Neural cell (in vitro differentiated cells): ENCODE data around the gene ELP4. TPM values are rescaled to one million over a fixed set of nuclear protein-coding genes. Genes with fewer than 3 reads are reported as not detected.
A peak's percentile ranks its signal among the peaks of the same experiment; 100 is the strongest.

ENCODE experiments used
- H2AFZ ChIP-seq: fragments of 200-600, 300-800 bp; sonication (generic), shearing (Covaris generic); 2 replicates; pipeline ENCODE4 v1.6.0; 2014; ENCODE audit warnings: low read depth, mild to moderate bottlenecking, antibody characterized with exemption, low read length, moderate library complexity
- H3F3A ChIP-seq: fragments of 200-600 bp; shearing (Covaris generic); 2 replicates; pipeline ENCODE4 v1.6.1; 2016; ENCODE audit warnings: mild to moderate bottlenecking, moderate library complexity, mixed read lengths, antibody characterized with exemption, low read length; ENCODE audit not compliant: insufficient read depth, poor library complexity, severe bottlenecking
- H3K27ac ChIP-seq: fragments of 200-600, 300-800 bp; sonication (generic), shearing (Covaris generic); 2 replicates; pipeline ENCODE4 v1.5.1; 2014; ENCODE audit warnings: mild to moderate bottlenecking, low read length, moderate library complexity
- H3K27me3 ChIP-seq: fragments of 300-800, 200-600 bp; sonication (generic), shearing (Covaris generic); 2 replicates; pipeline ENCODE4 v1.6.0; 2014; ENCODE audit warnings: mild to moderate bottlenecking, low read depth, low read length, moderate library complexity; ENCODE audit not compliant: insufficient read depth
- H3K36me3 ChIP-seq: fragments of 300-800, 200-600 bp; sonication (generic), shearing (Covaris generic); 2 replicates; pipeline ENCODE4 v1.5.1; 2014; ENCODE audit warnings: mild to moderate bottlenecking, antibody characterized with exemption, low read length, moderate library complexity; ENCODE audit not compliant: insufficient read depth
- H3K4me2 ChIP-seq: fragments of 300-800, 200-600 bp; sonication (generic), shearing (Covaris generic); 2 replicates; pipeline ENCODE4 v1.6.0; 2014; ENCODE audit warnings: mild to moderate bottlenecking, low read length
- H3K4me3 ChIP-seq: fragments of 300-800, 200-600 bp; sonication (generic), shearing (Covaris generic); 2 replicates; pipeline ENCODE4 v1.5.1; 2014; ENCODE audit warnings: mild to moderate bottlenecking, low read length, moderate library complexity
- H3K79me2 ChIP-seq: fragments of 200-600 bp; shearing (Covaris generic); replicated peaks from 2 replicates; pipeline ENCODE4 v1.6.0; 2014; ENCODE audit warnings: mild to moderate bottlenecking, low read length, moderate library complexity; ENCODE audit not compliant: insufficient read depth
- H3K9ac ChIP-seq: fragments of 300-800, 200-600 bp; sonication (generic), shearing (Covaris generic); 2 replicates; pipeline ENCODE4 v1.6.1; 2016; ENCODE audit warnings: mild to moderate bottlenecking, low read length, mixed read lengths
- H3K9me2 ChIP-seq: fragments of 200-600 bp; shearing (Covaris generic); 2 replicates; pipeline ENCODE4 v1.6.1; 2016; ENCODE audit warnings: mild to moderate bottlenecking, low read length, mixed read lengths; ENCODE audit not compliant: insufficient read depth
- H3K9me3 ChIP-seq: fragments of 200-600, 300-800 bp; sonication (generic), shearing (Covaris generic); 2 replicates; pipeline ENCODE4 v1.6.1; 2016; ENCODE audit warnings: mild to moderate bottlenecking, mixed run types, low read length, moderate library complexity, mixed read lengths
- H4K20me1 ChIP-seq: fragments of 200-600 bp; shearing (Covaris generic); 2 replicates; pipeline ENCODE4 v1.6.1; 2016; ENCODE audit warnings: mild to moderate bottlenecking, mixed run types; ENCODE audit not compliant: insufficient read depth
- EP300 ChIP-seq: fragments of 450-650 bp; conservative IDR thresholded peaks from 2 replicates; pipeline ENCODE4 v1.6.1; 2014; ENCODE audit warnings: antibody characterized with exemption, mild to moderate bottlenecking, moderate library complexity; ENCODE audit not compliant: poor library complexity, severe bottlenecking
- EZH2 ChIP-seq: fragments of 200-600, 300-800 bp; shearing (Covaris generic), sonication (generic); IDR thresholded peaks from 2 replicates; pipeline ENCODE4 v1.6.1; 2014; ENCODE audit warnings: antibody characterized with exemption, low read length, borderline replicate concordance, mild to moderate bottlenecking; ENCODE audit not compliant: insufficient read depth, poor library complexity, severe bottlenecking
- MXI1 ChIP-seq: fragments of 450-650 bp; conservative IDR thresholded peaks from 2 replicates; pipeline ENCODE4 v1.6.1; 2014; ENCODE audit warnings: antibody characterized with exemption, mild to moderate bottlenecking; ENCODE audit not compliant: poor library complexity, severe bottlenecking
- POLR2AphosphoS5 ChIP-seq: IDR thresholded peaks from 2 replicates; pipeline ENCODE4 v1.6.1; 2012
- RAD21 ChIP-seq: fragments of 450-650 bp; conservative IDR thresholded peaks from 2 replicates; pipeline ENCODE4 v1.6.1; 2014; ENCODE audit warnings: antibody characterized with exemption, mild to moderate bottlenecking, moderate library complexity
- SMC3 ChIP-seq: fragments of 450-650 bp; conservative IDR thresholded peaks from 2 replicates; pipeline ENCODE4 v1.6.1; 2014; ENCODE audit warnings: antibody characterized with exemption, mild to moderate bottlenecking, moderate library complexity; ENCODE audit not compliant: poor library complexity
- TAF1 ChIP-seq: IDR thresholded peaks from 2 replicates; pipeline ENCODE4 v1.6.1; 2012; ENCODE audit warnings: low read depth
- polyA plus RNA-seq: library from polyadenylated mRNA; depleted of rRNA; stranded (reverse); fragments of >200 nt; gene quantifications from 2 replicates; pipeline ENCODE4 v1.2.3, GENCODE V29; 2014
- TF ChIP-seq, protein P1 (sequence below): fragments of 450-650 bp; IDR thresholded peaks from 2 replicates; pipeline ENCODE4 v1.5.1; 2014; ENCODE audit warnings: antibody characterized with exemption, mild to moderate bottlenecking, moderate library complexity; ENCODE audit not compliant: poor library complexity, severe bottlenecking
- TF ChIP-seq, protein P2 (sequence below): IDR thresholded peaks from 2 replicates; pipeline ENCODE4 v1.6.1; 2012; ENCODE audit warnings: borderline replicate concordance

ELP4 gene
- polyA plus RNA-seq, 1 donor from 2014 or later = 30.4 TPM

DNA sequence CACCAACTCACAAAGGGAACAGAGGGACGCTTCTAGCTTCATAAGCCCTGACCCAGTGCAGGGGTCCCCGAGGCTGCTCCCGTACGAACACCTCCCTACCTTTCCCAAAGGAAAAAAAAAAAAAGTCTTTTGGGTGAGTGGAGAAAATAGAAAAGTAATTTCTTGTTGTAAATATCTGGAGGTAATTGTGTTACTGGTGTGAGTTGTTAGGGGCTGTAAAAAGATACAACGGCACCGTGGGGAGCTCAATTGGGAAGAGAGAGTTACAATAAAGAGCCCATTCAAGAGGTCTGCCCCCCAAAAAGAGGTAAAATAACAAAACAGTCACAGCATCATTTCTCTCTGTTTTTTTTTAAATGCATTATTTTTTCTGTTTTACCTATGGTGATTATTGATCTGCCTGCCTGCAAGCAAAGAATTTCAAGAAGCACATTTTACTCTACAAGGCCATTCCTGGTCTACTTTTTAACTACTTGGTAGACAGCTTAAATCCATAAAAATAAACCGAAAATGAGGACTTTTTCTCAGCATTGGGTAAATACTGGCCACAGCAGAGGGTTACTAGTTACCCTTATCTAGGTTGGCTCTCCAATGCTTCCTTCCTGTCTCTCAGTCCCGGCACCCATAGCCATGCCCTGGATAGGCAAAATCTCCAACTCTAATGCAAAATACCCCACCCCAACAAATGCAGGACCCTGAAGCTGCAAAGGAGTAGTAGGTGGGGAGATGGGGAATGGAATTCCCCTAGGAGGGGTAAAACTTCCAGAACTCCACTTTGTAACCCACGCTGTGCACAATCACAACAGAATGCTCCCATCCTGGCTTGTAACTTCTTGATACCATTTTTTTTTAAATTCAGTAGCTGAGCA lies 298.5 kb downstream of the ELP4 start:
- Histone ChIP-seq H3K36me3 (no peaks in the 10 kb centered on the region), H2AFZ (no peak overlapping the region), H4K20me1 (no peaks in the 10 kb centered on the region), H3F3A (peaks cover 18% of the 10 kb centered on the region), H3K4me2 (peak overlapping the region; percentile 68), H3K27ac (peak overlapping the region; percentile 73), H3K9me2 (no peaks in the 10 kb centered on the region), H3K27me3 (peaks cover 56% of the 10 kb centered on the region), H3K4me3 (peak overlapping the region; percentile 97), H3K79me2 (peaks cover 66% of the 10 kb centered on the region), H3K9me3 (no peaks in the 10 kb centered on the region), H3K9ac (peak overlapping the region; percentile 77)
- TF ChIP-seq SMC3 (no peak), TAF1 (no peak), EP300 (no peak), POLR2AphosphoS5 (no peak), EZH2 (no peak), RAD21 (no peak)
- TF ChIP-seq, protein P1, sequence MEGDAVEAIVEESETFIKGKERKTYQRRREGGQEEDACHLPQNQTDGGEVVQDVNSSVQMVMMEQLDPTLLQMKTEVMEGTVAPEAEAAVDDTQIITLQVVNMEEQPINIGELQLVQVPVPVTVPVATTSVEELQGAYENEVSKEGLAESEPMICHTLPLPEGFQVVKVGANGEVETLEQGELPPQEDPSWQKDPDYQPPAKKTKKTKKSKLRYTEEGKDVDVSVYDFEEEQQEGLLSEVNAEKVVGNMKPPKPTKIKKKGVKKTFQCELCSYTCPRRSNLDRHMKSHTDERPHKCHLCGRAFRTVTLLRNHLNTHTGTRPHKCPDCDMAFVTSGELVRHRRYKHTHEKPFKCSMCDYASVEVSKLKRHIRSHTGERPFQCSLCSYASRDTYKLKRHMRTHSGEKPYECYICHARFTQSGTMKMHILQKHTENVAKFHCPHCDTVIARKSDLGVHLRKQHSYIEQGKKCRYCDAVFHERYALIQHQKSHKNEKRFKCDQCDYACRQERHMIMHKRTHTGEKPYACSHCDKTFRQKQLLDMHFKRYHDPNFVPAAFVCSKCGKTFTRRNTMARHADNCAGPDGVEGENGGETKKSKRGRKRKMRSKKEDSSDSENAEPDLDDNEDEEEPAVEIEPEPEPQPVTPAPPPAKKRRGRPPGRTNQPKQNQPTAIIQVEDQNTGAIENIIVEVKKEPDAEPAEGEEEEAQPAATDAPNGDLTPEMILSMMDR = no peak
- TF ChIP-seq, protein P2, sequence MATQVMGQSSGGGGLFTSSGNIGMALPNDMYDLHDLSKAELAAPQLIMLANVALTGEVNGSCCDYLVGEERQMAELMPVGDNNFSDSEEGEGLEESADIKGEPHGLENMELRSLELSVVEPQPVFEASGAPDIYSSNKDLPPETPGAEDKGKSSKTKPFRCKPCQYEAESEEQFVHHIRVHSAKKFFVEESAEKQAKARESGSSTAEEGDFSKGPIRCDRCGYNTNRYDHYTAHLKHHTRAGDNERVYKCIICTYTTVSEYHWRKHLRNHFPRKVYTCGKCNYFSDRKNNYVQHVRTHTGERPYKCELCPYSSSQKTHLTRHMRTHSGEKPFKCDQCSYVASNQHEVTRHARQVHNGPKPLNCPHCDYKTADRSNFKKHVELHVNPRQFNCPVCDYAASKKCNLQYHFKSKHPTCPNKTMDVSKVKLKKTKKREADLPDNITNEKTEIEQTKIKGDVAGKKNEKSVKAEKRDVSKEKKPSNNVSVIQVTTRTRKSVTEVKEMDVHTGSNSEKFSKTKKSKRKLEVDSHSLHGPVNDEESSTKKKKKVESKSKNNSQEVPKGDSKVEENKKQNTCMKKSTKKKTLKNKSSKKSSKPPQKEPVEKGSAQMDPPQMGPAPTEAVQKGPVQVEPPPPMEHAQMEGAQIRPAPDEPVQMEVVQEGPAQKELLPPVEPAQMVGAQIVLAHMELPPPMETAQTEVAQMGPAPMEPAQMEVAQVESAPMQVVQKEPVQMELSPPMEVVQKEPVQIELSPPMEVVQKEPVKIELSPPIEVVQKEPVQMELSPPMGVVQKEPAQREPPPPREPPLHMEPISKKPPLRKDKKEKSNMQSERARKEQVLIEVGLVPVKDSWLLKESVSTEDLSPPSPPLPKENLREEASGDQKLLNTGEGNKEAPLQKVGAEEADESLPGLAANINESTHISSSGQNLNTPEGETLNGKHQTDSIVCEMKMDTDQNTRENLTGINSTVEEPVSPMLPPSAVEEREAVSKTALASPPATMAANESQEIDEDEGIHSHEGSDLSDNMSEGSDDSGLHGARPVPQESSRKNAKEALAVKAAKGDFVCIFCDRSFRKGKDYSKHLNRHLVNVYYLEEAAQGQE = no peak

DNA sequence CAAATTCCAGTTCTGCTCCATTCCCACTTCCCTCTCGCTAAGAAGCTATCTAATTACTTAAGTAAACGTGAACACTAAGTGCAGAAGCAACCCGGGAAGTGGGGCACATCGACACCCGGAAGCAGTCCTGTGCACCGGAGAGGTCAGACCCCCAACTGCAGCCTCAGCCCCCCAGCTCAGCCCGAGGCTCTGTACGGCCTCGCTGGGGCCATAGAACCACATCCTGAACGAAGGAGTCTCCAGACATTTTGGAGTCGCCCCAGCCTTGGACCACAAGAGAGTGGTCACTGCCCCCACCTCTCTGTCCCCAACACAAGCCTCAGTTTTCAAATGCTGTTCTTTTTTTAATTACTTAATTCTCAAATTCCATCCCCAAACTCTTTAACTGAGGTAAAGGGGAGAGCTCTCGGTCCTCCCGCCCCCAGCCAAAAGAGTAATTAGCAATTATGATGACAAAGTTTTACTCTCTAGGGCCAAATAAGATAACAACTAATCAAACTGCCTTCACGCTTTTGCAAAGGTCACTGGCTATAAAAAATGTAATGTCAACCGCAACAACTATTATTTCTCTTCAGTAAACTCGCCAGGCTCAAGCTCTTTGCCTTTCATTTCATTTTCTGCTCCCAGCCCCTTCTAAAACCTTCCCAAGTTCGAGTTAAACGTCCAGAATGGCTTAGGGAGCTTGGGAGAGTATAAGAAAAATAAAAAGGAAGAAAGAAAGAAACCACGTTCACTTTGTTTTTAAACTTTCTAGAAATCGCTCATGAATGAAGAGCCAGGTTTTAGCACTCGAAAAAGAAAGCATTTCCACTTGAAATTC lies 299.4 kb downstream of the ELP4 start:
- Histone ChIP-seq H3F3A (peaks cover 13% of the 10 kb centered on the region), H3K9me3 (no peaks in the 10 kb centered on the region), H3K27me3 (peaks cover 59% of the 10 kb centered on the region), H2AFZ (no peak overlapping the region), H4K20me1 (no peaks in the 10 kb centered on the region), H3K36me3 (no peaks in the 10 kb centered on the region), H3K4me2 (peak overlapping the region; percentile 68), H3K79me2 (peaks cover 57% of the 10 kb centered on the region), H3K27ac (peak overlapping the region; percentile 73), H3K9ac (peak overlapping the region; percentile 77), H3K9me2 (no peaks in the 10 kb centered on the region), H3K4me3 (peak overlapping the region; percentile 97)
- TF ChIP-seq EZH2 (no peak), POLR2AphosphoS5 (no peak), MXI1 (no peak), TAF1 (no peak)
